Ovary (tissue), 9 donors: ENCODE results near the gene MTRFR. TPM values are rescaled to one million over a fixed set of nuclear protein-coding genes. Genes with fewer than 3 reads are reported as not detected.
"Not testable (repeated sequence)": the region's sequence is repeated elsewhere in the genome, so short reads cannot be mapped to it uniquely, and the experiment has no call there.

Experiments used
- DNase-seq, 5 donors: peaks; one replicate each; pipeline ENCODE4 v3.0.0-alpha.2; 2019 to 2020
- H3K27ac ChIP-seq, 2 donors: fragments of 200-600 bp; one replicate each; pipeline versions ENCODE4 v1.5.1 to v1.8.0; 2019 to 2022
- H3K27me3 ChIP-seq: fragments of 200-600 bp; one replicate; pipeline ENCODE4 v1.8.0; 2022
- H3K36me3 ChIP-seq: fragments of 200-600 bp; sonication (generic); one replicate; pipeline ENCODE4 v1.5.1; 2019
- H3K4me1 ChIP-seq: one replicate; pipeline ENCODE4 v1.8.1; 2013; ENCODE audit warnings: mild to moderate bottlenecking, moderate library complexity; ENCODE audit not compliant: insufficient read depth
- H3K4me3 ChIP-seq: fragments of 200-600 bp; sonication (generic); one replicate; pipeline ENCODE4 v1.5.1; 2017
- H3K9me3 ChIP-seq, 2 donors: fragments of 200-600 bp in 1 of 2; sonication (generic) in 1 of 2; one replicate each; pipeline versions ENCODE4 v1.5.1 to v1.8.1; 2013 to 2019; ENCODE audit warnings: mild to moderate bottlenecking in 1 of 2, moderate library complexity in 1 of 2
- EP300 ChIP-seq: sonication (generic); formaldehyde crosslinking; IDR thresholded peaks from one replicate; pipeline ENCODE4 v1.6.1; 2017; ENCODE audit warnings: antibody characterized with exemption
- POLR2A ChIP-seq: fragments of 450-650 bp; IDR thresholded peaks from one replicate; pipeline ENCODE4 v1.6.1; 2017; ENCODE audit warnings: antibody characterized with exemption, mild to moderate bottlenecking, moderate library complexity
- WGBS, 3 donors: extraction: QIAGEN DNeasy Blood & Tissue Kit in 1 of 3; methylation state at CpG; one replicate each; pipeline versions ENCODE4 v1.1.5 to v1.1.7; 2013 to 2017; 5-methylcytosine and 5-hydroxymethylcytosine counted together
- intact Hi-C, 4 donors: fragments of 100-400 bp; cut with DNase I; formaldehyde crosslinking; loops; one replicate each; pipeline versions ENCODE4 v1.11.0 to v1.15.1; 2022 to 2023
- polyA plus RNA-seq, 2 donors: library from polyadenylated mRNA; stranded (reverse); fragments of 200-250 nt in 1 of 2; fragments of 350-450 nt in 1 of 2; fragmentation: Illumina TruSeq in 1 of 2; extraction: RNeasy Lipid Tissue Mini Kit (QIAGEN cat#74804) in 1 of 2; gene quantifications; one replicate each; pipeline ENCODE4 v1.2.3, GENCODE V29; 2013 to 2014
- total RNA-seq, 7 donors: library from RNA; depleted of rRNA in 2 of 7; stranded (reverse); fragments of >200 nt in 2 of 7; fragmentation: NEBNext Ultra II Directional in 3 of 7; extraction: Animal tissue kit (Norgen Biotek cat#: 25700) in 3 of 7; gene quantifications; one replicate each; pipeline versions ENCODE4 v1.1.0 to v1.2.4, GENCODE V29; 2016 to 2023
- TF ChIP-seq, protein P1 (sequence below), 3 donors: fragments of 450-650 bp in 2 of 3; fragments of 200-600 bp in 1 of 3; IDR thresholded peaks; one replicate each; pipeline versions ENCODE4 v1.5.1 to v1.8.0; 2016 to 2022; ENCODE audit warnings: antibody characterized with exemption in 3 of 3, mild to moderate bottlenecking in 1 of 3
- donor health status: DM: no; HTN: no; CAD: no; lungs with moderate emphysema.
- donor health status: DM: no; HTN: no; CAD: no.
- donor health status: Bipolar disorder and iron deficiency.
- donor health status: DM: yes; HTN: yes; CAD: no.
- donor health status: DM: no; HTN: no; CAD: no.
- donor health status: DM: yes; HTN: yes; CAD: no.

The MTRFR gene
- total and polyA plus RNA-seq, 9 donors, result 13.4 to 21.2 (median 17.5) TPM

DNA sequence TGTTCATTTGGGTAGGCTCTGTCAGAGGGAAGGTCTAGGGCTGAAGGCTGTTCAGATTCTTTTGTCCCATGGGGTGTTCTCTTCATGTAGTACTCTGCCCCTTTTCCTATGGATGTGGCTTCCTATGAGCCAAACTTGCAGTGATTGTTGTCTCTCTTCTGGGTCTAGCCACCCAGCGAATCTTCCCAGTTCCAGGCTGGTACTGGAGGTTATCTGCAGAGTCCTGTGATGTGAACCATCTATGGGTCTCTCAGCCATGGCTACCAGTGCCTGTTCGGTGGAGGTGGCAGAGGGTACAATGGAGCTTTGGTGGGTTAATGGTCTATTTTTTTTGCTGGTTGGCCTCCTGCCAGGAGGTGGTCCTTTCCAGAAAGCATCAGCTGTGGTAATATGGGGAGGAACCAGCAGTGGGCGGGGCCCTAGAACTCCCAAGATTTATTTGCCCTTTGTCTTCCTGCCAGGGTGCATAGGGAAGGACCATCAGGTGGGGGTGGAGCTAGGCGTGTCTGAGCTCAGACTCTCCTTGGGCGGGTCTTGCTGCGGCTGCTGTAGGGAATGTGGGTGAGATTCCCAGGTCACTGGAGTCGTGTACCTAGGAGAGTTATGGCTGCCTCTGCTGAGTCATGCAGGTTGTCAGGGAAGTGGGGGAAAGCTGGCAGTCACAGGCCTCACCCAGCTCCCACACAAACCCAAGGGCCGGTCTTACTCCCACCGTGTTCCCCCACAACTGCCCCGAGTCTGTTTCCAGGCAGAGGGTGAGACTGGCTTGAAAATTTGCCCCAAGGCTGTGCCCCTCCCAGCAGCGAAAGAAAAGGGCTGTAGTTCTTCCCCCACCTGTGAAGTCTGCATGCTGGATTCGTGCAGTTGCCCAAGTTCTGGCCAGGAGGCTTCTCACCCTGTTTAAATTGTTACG lies 17.5 kb downstream of the MTRFR start:
- WGBS, 3 donors, result 64 to 65% (median 65%) methylated on average over 13 of the region's 13 CpGs
- H3K36me3 ChIP-seq, result no peaks in the 10 kb centered on the region
- H3K27ac ChIP-seq, result no peak overlapping the region
- intact Hi-C loops, result no loop called here
- H3K27me3 ChIP-seq, result no peaks in the 10 kb centered on the region
- no peak overlapping the region for H3K4me3 ChIP-seq
- TF ChIP-seq EP300, result no peak
- no peak for TF ChIP-seq POLR2A
- TF ChIP-seq, protein P1, sequence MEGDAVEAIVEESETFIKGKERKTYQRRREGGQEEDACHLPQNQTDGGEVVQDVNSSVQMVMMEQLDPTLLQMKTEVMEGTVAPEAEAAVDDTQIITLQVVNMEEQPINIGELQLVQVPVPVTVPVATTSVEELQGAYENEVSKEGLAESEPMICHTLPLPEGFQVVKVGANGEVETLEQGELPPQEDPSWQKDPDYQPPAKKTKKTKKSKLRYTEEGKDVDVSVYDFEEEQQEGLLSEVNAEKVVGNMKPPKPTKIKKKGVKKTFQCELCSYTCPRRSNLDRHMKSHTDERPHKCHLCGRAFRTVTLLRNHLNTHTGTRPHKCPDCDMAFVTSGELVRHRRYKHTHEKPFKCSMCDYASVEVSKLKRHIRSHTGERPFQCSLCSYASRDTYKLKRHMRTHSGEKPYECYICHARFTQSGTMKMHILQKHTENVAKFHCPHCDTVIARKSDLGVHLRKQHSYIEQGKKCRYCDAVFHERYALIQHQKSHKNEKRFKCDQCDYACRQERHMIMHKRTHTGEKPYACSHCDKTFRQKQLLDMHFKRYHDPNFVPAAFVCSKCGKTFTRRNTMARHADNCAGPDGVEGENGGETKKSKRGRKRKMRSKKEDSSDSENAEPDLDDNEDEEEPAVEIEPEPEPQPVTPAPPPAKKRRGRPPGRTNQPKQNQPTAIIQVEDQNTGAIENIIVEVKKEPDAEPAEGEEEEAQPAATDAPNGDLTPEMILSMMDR (IDR thresholded peaks at IDR 0.05), result no peak
- H3K4me1 ChIP-seq, result peaks cover 5% of the 10 kb centered on the region
- no peaks in the 10 kb centered on the region for H3K9me3 ChIP-seq
- DNase-seq, result no peak

DNA sequence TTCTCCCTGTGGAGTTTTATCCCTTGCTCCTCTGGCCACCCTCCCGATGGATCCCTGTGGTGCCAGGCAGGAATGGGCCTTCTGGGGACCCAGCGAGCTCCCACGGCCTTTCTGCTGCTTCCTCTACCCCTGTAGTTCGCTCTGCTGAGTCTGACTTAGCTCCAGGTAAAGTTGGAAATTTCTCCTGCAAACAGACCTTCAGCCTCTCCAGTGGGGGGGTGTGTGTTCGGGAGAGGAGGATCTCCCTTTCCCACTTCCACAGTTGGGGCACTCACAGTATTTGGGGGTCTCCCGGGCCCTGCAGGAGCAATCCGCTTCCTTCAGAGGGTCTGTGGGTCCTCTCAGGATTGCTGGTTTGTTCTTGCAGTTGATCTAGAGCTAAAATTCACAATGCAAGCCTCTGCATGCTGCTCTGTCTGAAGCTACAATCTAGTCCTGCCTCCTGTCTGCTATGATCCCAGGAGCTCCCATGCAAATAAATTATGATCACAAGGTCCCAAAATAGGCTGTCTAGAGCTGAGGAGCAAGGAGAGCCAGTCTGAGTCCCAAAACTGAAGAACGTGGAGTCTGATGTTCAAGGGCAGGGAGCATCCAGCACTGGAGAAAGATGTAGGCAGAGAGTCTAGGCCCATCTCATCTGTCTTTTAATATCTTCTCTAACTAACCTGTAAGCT lies 18.3 kb downstream of the MTRFR start:
- intact Hi-C loops, result no loop called here
- H3K27me3 ChIP-seq, result no peaks in the 10 kb centered on the region
- TF ChIP-seq, protein P1 (IDR thresholded peaks at IDR 0.05), result no peak
- no peak for TF ChIP-seq EP300
- no peak for TF ChIP-seq POLR2A
- WGBS, 3 donors, result 83 to 90% (median 87%) methylated on average over 8 of the region's 8 CpGs
- H3K9me3 ChIP-seq, result no peaks in the 10 kb centered on the region
- no peak for DNase-seq
- H3K4me3 ChIP-seq, result no peak overlapping the region
- H3K36me3 ChIP-seq, result no peaks in the 10 kb centered on the region
- peaks cover 5% of the 10 kb centered on the region for H3K4me1 ChIP-seq
- no peak overlapping the region for H3K27ac ChIP-seq

DNA sequence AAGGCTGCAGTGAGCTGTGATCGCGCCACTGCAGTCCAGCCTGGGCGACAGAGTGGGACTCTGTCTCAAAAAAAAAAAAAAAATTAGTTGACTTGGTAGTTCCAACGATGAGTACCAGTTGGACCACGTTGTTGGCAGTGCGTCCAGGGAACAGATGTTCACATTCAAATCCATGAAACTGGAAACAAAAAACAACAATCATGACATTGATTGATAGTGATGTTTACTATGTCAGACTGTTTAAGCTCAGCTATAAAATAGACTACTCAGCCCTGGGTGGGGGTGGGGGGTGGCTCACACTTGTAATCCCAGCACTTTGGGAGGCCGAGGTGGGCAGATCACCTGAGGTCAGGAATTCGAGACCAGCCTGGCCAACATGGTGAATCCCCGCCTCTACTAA lies 19.1 kb downstream of the MTRFR start:
- H3K27ac ChIP-seq, DNase-seq, H3K27me3 ChIP-seq, H3K4me1 ChIP-seq, H3K36me3 ChIP-seq, H3K9me3 ChIP-seq, H3K4me3 ChIP-seq, intact Hi-C loops: not testable (repeated sequence)
- 79 to 82% (median 82%) methylated on average over 9 of the region's 9 CpGs for WGBS, 3 donors

DNA sequence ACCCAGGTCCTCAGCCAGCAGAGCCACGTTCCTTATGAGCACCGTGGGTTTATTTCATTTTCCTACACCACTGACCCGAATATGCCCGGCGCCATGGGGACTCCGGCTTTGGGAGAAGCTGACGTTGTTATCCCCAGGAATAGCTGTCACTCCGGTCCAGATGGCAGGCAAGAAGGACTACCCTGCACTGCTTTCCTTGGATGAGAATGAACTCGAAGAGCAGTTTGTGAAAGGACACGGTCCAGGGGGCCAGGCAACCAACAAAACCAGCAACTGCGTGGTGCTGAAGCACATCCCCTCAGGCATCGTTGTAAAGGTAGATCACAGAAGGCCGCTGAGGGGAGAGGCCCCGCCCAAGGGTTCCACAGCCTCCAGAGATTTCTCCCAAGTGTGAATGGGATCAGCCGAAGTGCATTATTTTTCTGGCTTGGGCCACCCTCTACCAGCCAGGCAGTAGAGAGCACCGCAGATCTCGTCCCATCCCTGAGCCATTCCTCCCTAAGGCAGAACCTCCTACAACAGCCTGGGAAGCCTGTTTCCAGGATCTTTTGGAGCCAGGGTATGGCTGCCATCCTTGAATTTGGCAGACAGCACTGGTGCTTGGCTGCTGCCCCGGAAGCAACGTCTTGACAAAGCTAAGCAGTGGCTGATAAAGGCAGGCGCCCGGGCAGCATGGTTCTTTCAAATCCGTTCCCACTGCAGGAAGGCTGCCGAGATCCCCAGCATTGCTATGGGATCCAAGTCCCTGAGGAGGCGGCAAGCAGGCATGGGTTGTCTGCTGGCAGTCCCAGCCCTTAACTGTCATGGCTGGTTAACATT lies 20.6 kb downstream of the MTRFR start:
- Histone ChIP-seq H3K4me3 (no peak overlapping the region), H3K27ac (no peak overlapping the region), H3K27me3 (no peaks in the 10 kb centered on the region), H3K36me3 (no peaks in the 10 kb centered on the region), H3K9me3 (no peaks in the 10 kb centered on the region), H3K4me1 (peaks cover 5% of the 10 kb centered on the region)
- TF ChIP-seq EP300 (no peak), POLR2A (no peak)
- 72 to 76% (median 75%) methylated on average over 24 of the region's 24 CpGs for WGBS, 3 donors
- no peak for DNase-seq
- intact Hi-C loops, result no loop called here

DNA sequence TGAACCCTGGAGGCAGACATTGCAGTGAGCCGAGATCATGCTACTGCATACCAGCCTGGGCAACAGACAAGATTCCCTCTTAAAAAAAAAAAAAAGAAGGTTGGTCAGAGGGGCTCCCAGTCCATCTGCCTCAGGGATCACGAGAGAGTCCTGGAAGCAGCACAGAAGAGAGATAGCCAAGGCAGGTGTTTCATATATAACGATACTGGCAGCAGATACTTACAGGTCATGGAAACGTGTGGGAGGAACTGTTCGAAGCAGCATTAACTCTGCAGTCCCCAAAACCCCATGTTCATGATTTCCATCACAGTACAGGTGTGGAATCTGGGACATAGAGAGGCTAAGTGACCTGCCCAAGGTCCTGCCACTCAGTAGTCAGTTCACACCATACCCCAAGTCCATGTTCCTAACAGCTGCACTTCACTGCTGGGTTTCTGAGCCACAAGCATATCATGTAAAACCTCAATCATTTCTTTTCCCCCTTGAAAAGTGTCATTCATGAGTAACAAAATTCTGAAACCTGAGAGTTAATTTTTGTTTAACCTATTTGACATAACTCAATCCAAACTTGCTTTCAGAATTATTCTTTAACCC lies 21.7 kb downstream of the MTRFR start:
- H3K9me3 ChIP-seq, result no peaks in the 10 kb centered on the region
- H3K4me3 ChIP-seq, result no peak overlapping the region
- peaks cover 5% of the 10 kb centered on the region for H3K4me1 ChIP-seq
- no peak overlapping the region for H3K27ac ChIP-seq
- no peak for TF ChIP-seq EP300
- TF ChIP-seq, protein P1 (IDR thresholded peaks at IDR 0.05), result no peak
- 25 to 26% (median 26%) methylated on average over 5 of the region's 5 CpGs for WGBS, 3 donors
- intact Hi-C loops, result no loop called here
- no peaks in the 10 kb centered on the region for H3K27me3 ChIP-seq
- no peaks in the 10 kb centered on the region for H3K36me3 ChIP-seq
- no peak for DNase-seq
